Right hindlimb (tissue), 1 donor: ENCODE measurements around the gene INSR.
"Not testable (repeated sequence)": the region's sequence is repeated elsewhere in the genome, so short reads cannot be mapped to it uniquely, and the experiment has no call there.

ENCODE experiments used
- DNase-seq: peaks from one replicate; pipeline ENCODE4 v3.0.0-alpha.2; 2018

INSR gene

GRCh38 chr19:7293762-7294557, at the start of gene INSR:
Gene INSR, minus strand, starts transcription at chr19:7294414. Its CDS starts 523 bp downstream, at chr19:7293891.
- peak; percentile 94 for DNase-seq

DNA sequence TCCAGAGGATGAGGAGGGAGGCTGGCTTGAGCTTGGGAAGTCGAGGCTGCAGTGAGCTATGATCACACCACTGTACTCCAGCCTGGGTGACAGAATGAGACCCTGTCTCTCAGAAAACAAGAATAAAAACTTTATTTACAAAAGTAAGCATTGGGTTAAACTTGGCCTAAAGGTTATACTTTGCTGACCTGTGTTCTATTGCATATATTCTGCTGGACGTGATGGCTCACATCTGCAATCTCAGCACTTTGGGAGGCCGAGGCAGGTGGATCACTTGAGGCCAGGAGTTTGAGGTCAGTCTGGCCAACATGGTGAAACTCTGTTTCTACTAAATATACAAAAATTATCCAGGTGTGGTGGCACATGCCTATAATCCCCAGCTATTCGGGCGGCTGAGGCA, 47.9 kb upstream of the INSR start:
- no peak for DNase-seq

- DNase-seq, result peak; percentile 88
Observed at GRCh38 chr19:7340959-7341837, 47.0 kb upstream of the INSR start.

DNA sequence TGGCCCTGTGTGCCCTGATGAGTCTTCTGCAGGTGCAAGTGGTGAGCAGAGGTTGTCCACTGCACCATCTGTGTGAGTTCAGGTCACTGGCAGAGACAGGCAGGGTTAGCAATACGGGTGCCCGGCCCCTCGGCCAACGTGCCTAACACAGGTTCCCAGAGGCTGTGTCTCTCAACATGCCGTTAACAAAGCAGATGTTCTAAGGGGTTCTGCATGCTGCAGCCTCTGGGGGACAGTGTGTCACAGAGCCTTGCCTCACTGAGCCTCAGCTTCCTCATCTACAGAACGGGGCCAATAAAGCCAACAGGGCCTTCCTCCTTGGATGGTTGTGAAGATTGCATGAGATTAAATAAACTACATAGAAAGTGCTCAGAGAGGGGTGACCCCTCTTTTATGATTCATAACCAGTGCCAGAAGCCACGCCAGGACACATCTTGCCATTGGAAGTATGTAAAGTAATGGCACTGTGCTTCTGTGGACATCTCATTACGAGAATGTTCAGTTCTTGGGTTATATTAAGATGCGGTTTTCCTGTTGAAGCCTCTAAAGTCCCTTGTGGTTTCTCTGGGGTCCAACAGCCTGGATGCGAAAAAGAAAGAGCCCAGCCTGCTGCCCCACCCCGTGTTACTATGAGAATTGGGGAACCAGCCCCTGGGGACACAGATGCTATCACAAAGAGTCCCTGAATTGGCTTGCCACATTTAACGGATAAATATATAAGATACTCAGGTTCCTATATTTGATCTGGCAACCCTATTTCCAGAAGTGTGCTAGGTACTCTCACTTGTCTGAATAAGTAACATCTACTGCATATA, 43.4 kb upstream of the INSR start:
- no peak for DNase-seq

DNA sequence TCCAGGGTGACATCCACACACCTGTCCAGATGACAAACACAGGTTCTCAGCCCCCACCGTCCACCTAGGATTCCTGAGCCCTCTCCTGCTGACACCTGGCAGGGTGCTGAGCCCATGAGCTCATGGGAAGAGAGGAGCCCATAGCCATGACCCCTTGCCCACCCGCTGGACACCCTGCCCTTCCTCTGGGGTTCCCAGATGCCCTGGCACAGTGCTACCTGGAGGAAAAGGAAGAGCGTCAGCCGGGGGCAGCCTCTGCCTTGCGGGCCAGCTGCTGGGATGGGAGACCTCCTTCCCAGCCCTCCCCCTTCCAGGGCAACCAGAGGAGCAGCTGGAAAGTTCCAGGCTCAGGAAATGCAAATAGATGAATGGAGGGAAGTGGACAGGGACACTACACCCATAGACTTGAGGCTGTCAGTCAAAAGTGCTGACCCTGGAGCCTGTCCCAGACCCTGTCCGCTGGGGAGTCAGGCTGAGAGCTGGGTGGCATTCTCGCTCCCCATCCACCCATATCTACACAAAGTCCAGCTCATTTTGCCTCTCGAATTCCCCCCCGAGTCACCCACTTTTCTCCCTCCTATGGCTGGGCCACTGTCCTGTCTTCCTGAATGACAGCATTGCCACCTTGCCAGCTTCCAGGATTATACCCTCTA, 42.2 kb upstream of the INSR start:
- DNase-seq, result no peak

DNA sequence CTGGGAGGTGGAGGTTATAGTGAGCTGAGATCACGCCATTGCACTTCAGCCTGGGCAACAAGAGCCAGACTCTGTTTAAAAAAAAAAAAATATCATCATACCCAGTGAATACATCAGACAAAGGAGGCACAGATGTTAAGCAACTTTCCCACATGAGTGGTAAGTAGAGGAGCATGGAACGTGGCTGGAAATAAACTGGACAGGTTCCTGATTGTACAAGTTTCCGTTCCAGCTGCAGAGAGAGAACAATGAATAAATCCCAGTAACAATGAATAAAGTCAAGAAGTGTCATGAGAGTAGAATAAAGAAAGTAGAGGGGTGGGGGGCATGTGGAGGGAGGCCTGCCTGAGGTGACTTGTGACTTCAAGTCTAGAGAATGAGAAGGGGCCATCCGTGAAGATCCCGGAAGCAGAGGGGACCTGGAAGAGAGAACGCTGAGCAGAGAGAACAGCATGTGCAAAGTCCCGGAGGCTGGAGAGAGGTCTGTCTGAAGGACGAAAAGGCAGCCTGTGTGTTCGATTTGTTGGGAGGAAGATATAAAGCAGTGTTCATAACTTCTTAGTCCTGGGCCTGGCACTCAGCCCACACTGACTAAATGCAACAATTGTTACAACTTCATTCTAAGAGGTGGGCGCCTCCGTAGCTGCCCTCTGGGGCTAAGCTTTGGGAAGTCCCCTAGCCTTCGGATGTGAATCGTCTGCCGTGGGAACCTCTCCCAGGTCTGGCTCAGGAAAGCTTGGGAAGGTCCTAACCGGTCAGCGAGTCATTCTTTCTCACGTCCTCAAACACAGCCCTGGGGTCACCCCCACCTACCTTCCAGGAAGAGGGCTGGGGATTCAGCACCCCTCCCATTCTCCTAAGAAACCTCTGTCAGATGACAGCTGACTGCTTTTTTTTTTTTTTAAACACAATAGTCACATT, 39.2 kb upstream of the INSR start:
- no peak for DNase-seq

- DNase-seq, result no peak
Observed at GRCh38 chr19:7331446-7331845, 37.2 kb upstream of the INSR start.

DNA sequence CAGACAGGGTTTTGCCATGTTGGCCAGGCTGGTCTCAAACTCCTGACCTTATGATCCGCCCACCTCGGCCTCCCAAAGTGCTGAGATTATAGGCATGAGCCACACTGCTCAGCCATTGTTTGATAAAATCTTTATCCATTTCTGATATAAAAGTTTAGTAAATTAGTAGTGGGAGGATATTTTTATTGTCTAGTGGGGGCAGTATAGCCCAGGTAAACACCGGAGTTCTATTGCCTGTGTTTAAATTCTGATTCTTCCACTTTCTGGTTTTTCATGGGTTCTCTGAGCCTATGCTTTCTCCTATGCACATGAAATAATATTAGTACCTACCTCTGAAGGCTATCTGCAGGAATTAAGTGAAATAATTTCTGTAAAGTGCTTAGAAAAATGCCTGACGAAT, 34.4 kb upstream of the INSR start:
- no peak for DNase-seq

DNA sequence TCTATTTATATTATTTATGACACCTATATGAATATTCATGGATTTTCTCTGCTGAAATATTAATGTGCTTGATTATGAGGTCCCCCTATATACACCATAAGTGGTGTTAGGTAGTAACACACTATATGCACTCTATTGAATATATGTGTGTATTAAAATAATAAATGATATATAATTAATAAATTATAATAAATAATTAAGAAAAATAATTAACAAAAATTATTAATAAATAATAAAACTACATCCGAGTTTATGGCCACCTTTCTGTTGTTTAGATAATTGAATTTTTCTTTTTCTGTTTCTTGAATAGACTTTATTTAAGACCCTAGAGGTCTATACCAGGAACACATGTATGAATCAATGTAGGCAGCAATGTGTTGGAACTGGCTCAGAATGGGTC, 33.6 kb upstream of the INSR start:
- DNase-seq, result no peak

GRCh38 chr19:7326105-7326877, 32.1 kb upstream of the INSR start:
- no peak for DNase-seq

- no peak for DNase-seq
Observed at GRCh38 chr19:7318176-7318575, 24.0 kb upstream of the INSR start.

GRCh38 chr19:7312816-7313215, 18.6 kb upstream of the INSR start:
- DNase-seq, result no peak

GRCh38 chr19:7311911-7312310, 17.7 kb upstream of the INSR start:
- no peak for DNase-seq

DNA sequence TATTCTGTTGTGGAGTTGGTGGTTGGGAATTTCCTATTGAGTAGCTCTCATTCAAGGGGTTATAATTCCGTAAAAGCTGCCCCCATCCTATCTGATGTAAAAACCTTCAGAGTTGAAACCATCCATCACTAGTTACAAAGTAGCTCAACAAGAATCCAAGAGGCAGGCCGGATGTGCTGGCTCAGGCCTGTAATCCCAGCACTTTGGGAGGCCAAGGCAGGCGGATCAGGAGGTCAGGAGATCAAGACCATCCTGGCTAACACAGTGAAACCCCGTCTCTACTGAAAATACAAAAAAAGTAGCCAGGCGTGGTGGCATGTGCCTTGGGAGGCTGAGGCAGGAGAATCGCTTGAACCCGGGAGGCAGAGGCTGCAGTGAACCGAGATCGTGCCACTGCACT, 14.1 kb upstream of the INSR start:
- not testable (repeated sequence) for DNase-seq

DNA sequence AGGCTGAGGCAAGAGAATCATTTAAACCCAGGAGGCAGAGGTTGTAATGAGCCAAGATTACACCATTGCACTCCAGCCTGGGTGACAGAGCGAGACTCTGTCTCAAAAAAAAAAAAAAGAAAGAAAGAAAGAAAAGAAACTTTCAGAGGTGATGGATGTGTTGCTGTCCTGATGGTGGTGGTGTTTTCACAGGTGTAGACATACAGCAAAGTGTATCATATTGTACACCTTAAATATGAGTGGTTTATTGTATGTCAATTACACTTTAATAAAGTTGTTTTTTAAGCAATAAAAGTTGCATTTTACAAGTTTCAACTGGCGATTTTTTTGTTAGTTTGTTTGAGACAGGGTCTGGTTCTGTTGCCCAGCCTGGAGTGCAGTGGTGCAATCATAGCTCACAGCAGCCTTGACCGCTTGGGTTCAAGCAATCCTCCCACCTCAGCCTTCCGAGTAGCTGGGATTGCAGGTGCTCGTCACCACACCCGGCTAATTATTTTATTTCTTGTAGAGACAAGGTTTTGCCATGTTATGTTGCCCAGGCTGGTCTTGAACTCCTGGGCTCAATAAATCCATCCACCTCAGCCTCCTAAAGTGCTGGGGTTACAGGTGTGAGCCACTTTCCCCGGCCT, 13.5 kb upstream of the INSR start:
- no peak for DNase-seq

DNA sequence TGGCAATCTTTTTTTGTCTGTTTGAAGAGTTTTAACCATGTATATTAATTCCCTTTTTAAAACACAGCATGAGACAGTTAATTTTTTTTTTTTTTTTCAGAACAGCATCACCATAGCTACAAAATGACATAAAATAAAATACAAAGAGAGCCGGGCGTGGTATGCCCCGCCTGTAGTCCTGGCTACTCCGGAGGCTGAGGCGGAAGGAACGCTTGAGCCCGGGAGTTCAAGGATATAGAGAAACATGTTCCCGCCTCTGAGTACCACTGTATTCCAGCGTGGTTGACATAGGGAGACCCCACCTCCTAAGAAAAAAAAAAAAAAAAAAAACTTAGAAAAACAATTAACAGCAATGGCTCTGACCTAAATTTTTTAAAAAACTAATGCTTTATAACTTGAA, 10.0 kb upstream of the INSR start:
- DNase-seq, result no peak

DNA sequence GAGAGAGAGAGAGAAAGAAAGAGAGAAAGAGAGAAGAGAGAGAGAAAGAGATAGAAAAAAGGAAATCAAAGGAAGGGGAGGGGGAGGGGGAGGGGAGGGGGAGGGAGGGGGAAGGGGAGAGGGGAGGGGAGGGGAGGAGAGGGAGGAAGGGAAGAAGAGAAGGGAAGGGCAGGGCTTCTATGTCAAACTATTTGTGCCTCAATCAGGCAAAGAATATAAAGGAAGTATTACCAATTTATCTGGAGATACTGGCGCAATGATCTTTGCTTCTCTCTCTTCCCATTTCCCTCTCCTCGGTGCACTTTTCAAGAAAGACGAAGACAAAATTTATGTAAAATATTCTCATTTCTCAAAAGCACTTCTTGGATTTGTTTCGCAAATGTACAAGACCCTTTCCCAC, 9.3 kb upstream of the INSR start:
- no peak for DNase-seq

GRCh38 chr19:7301525-7301924, 7.3 kb upstream of the INSR start:
- DNase-seq, result no peak

GRCh38 chr19:7297742-7298141, 3.5 kb upstream of the INSR start:
- no peak for DNase-seq

DNA sequence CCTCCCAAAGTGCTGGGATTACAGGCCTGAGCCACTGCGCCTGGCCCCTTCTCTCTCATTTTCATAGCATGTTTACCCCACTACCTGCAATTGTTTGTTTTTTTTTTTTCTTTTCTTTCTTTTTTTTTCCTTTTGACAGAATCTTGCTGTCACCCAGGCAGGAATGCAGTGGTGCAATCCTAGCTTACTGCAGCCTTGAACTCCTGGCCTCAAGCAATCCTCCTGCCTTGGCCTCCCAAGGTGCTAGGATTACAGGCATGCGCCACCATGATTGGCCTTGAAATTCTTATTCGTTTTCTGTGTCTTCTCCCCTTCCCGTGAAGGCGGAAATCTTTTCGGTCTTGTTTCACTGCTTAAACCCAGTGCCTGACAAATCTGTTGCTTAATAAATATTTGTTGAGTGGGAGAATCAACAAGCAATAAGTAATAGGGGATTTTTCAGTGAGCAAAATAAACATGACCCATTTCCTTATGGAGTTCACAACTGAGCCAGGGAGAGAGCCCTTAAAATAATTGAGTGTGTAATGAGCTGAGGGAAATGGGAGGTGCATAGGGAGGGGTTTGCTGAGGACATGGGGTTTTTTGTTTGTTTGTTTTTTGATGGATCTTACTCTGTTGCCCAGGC, 1.8 kb upstream of the INSR start:
- no peak for DNase-seq
